Ecto neural progenitor cell (in vitro differentiated cells): Measurements from ENCODE around the gene CAMK2N1.
"Not testable (repeated sequence)": the region's sequence is repeated elsewhere in the genome, so short reads cannot be mapped to it uniquely, and the experiment has no call there.

Source experiments
- DNase-seq: peaks from one replicate; pipeline ENCODE4 v3.0.0-alpha.2; 2018; ENCODE audit warnings: low spot score

Gene CAMK2N1

GRCh38 chr1:20485527-20486456 lies at the start of gene CAMK2N1:
Gene CAMK2N1, minus strand, starts transcription at chr1:20486210. Its CDS starts 831 bp downstream, at chr1:20485379.
- peak; percentile 80 for DNase-seq

- DNase-seq: no peak
Observed at GRCh38 chr1:20534659-20535417, 48.8 kb upstream of the CAMK2N1 start.

GRCh38 chr1:20533635-20534034 lies 47.6 kb upstream of the CAMK2N1 start:
- no peak for DNase-seq

- no peak for DNase-seq
Observed at GRCh38 chr1:20530901-20531300, 44.9 kb upstream of the CAMK2N1 start.

GRCh38 chr1:20530306-20530705 lies 44.3 kb upstream of the CAMK2N1 start:
- DNase-seq: no peak

GRCh38 chr1:20528221-20528620 lies 42.2 kb upstream of the CAMK2N1 start:
- DNase-seq: no peak

- DNase-seq: no peak
Observed at GRCh38 chr1:20526267-20526666, 40.3 kb upstream of the CAMK2N1 start.

GRCh38 chr1:20521960-20522861 lies 36.2 kb upstream of the CAMK2N1 start:
- DNase-seq: peak; percentile 84

GRCh38 chr1:20519609-20520262 lies 33.7 kb upstream of the CAMK2N1 start:
- not testable (repeated sequence) for DNase-seq

- DNase-seq: no peak
Observed at GRCh38 chr1:20511518-20512428, 25.8 kb upstream of the CAMK2N1 start.

- DNase-seq: no peak
Observed at GRCh38 chr1:20508411-20508771, 22.4 kb upstream of the CAMK2N1 start.

- peak; percentile 98 for DNase-seq
Observed at GRCh38 chr1:20507564-20508410, 21.8 kb upstream of the CAMK2N1 start, which contains the start of gene MUL1. Gene MUL1, minus strand, starts transcription at chr1:20508151. Its CDS starts 127 bp downstream, at chr1:20508024.

GRCh38 chr1:20507248-20507563 lies 21.2 kb upstream of the CAMK2N1 start:
- no peak for DNase-seq

- no peak for DNase-seq
Observed at GRCh38 chr1:20505488-20505887, 19.5 kb upstream of the CAMK2N1 start.

- DNase-seq: no peak
Observed at GRCh38 chr1:20500716-20501115, 14.7 kb upstream of the CAMK2N1 start.

- DNase-seq: no peak
Observed at GRCh38 chr1:20499718-20500117, 13.7 kb upstream of the CAMK2N1 start.

- no peak for DNase-seq
Observed at GRCh38 chr1:20499105-20499504, 13.1 kb upstream of the CAMK2N1 start.

GRCh38 chr1:20498116-20498515 lies 12.1 kb upstream of the CAMK2N1 start:
- DNase-seq: no peak

- DNase-seq: no peak
Observed at GRCh38 chr1:20497506-20497905, 11.5 kb upstream of the CAMK2N1 start.
